A549 (cell line): Measurements from ENCODE around the gene SPATA2L.

Experiments
- MAFK ChIP-seq: fragments of 450-650 bp; IDR thresholded peaks from 2 replicates; pipeline ENCODE4 v1.6.1; 2014; ENCODE audit not compliant: partially characterized antibody
- MYC ChIP-seq: IDR thresholded peaks from 2 replicates; pipeline ENCODE4 v1.6.1; 2012; ENCODE audit warnings: mild to moderate bottlenecking, inconsistent platforms, low read length, improper control_type of control experiment, borderline replicate concordance
- POLR2A ChIP-seq: IDR thresholded peaks from 2 replicates; pipeline ENCODE4 v1.6.1; 2012; ENCODE audit warnings: mild to moderate bottlenecking, low read length
- RCOR1 ChIP-seq: fragments of 150-350 bp; IDR thresholded peaks from 2 replicates; pipeline ENCODE4 v1.6.1; 2014; ENCODE audit warnings: antibody characterized with exemption, low read length, low read depth
- TF ChIP-seq, protein P1 (sequence below): fragments of >200 bp; sonication (Bioruptor Twin); formaldehyde crosslinking; IDR thresholded peaks from 3 replicates; pipeline ENCODE4 v1.5.1; 2016

DNA sequence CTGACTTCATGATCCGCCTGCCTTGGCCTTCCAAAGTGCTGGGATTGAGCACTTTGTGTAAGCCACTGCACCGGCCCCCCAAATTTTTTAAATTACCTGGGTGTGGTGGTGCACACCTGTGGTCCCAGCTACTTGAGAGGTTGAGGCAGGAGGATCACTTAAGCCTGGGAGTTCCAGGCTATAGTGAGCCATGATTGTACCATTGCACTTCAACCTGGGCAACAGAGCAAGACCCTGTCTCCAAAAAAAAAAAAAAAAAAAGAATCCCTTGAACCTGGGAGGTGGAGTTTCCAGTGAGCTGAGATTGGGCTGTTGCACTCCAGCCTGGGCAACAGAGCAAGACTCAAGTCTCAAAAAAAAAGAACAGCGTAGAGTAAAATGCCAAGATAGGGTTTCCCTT is 35.0 kb upstream of the SPATA2L start:
- TF ChIP-seq MYC (no peak), MAFK (no peak), POLR2A (no peak), RCOR1 (no peak)
- TF ChIP-seq, protein P1, sequence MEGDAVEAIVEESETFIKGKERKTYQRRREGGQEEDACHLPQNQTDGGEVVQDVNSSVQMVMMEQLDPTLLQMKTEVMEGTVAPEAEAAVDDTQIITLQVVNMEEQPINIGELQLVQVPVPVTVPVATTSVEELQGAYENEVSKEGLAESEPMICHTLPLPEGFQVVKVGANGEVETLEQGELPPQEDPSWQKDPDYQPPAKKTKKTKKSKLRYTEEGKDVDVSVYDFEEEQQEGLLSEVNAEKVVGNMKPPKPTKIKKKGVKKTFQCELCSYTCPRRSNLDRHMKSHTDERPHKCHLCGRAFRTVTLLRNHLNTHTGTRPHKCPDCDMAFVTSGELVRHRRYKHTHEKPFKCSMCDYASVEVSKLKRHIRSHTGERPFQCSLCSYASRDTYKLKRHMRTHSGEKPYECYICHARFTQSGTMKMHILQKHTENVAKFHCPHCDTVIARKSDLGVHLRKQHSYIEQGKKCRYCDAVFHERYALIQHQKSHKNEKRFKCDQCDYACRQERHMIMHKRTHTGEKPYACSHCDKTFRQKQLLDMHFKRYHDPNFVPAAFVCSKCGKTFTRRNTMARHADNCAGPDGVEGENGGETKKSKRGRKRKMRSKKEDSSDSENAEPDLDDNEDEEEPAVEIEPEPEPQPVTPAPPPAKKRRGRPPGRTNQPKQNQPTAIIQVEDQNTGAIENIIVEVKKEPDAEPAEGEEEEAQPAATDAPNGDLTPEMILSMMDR: no peak
